ENCODE data around the gene CELF5. TPM values are rescaled to one million over a fixed set of nuclear protein-coding genes. Genes with fewer than 3 reads are reported as not detected.

Gene CELF5
- total RNA-seq, 1 donor from 2014 or later: 2.3 TPM

GRCh38 chr19:3193256-3194105, 31.0 kb upstream of the CELF5 start:
- no peaks in the 10 kb centered on the region for H3K9me3 Mint-ChIP-seq
- DNase-seq (ENCODE audit: low read depth, low spot score): no peak
- no peak for TF ChIP-seq CTCF (conservative IDR thresholded peaks at IDR 0.05)
- H3K4me1 Mint-ChIP-seq: no peaks in the 10 kb centered on the region
- H3K4me3 Mint-ChIP-seq: no peak overlapping the region
- peaks cover 4% of the 10 kb centered on the region for H3K36me3 Mint-ChIP-seq (ENCODE audit: low read depth)
- no peak overlapping the region for H3K27ac Mint-ChIP-seq (ENCODE audit: unreplicated experiment)
- H3K27me3 Mint-ChIP-seq (ENCODE audit: low read depth): no peaks in the 10 kb centered on the region

GRCh38 chr19:3194106-3195087, 30.1 kb upstream of the CELF5 start:
- Mint-ChIP-seq H3K27me3 (ENCODE audit: low read depth) (no peaks in the 10 kb centered on the region), H3K9me3 (no peaks in the 10 kb centered on the region), H3K4me3 (no peak overlapping the region), H3K4me1 (no peaks in the 10 kb centered on the region), H3K36me3 (ENCODE audit: low read depth) (peaks cover 4% of the 10 kb centered on the region), H3K27ac (ENCODE audit: unreplicated experiment) (no peak overlapping the region)
- TF ChIP-seq CTCF (conservative IDR thresholded peaks at IDR 0.05): no peak
- DNase-seq (ENCODE audit: low read depth, low spot score): no peak

- no peak for TF ChIP-seq CTCF (conservative IDR thresholded peaks at IDR 0.05)
- H3K9me3 Mint-ChIP-seq: no peaks in the 10 kb centered on the region
- H3K4me1 Mint-ChIP-seq: no peaks in the 10 kb centered on the region
These were observed 28.2 kb upstream of the CELF5 start for GRCh38 chr19:3196064-3196932.

GRCh38 chr19:3196933-3197205, 27.6 kb upstream of the CELF5 start:
- H3K4me3 Mint-ChIP-seq: no peak overlapping the region
- no peaks in the 10 kb centered on the region for H3K27me3 Mint-ChIP-seq (ENCODE audit: low read depth)
- H3K27ac Mint-ChIP-seq (ENCODE audit: unreplicated experiment): no peak overlapping the region

More at GRCh38 chr19:3196064-3196932, 28.2 kb upstream of the CELF5 start:
- no peak for DNase-seq (ENCODE audit: low read depth, low spot score)
- no peak overlapping the region for H3K4me3 Mint-ChIP-seq
- H3K36me3 Mint-ChIP-seq (ENCODE audit: low read depth): peaks cover 4% of the 10 kb centered on the region
- H3K27me3 Mint-ChIP-seq (ENCODE audit: low read depth): no peaks in the 10 kb centered on the region
- H3K27ac Mint-ChIP-seq (ENCODE audit: unreplicated experiment): no peak overlapping the region

More at GRCh38 chr19:3196933-3197205, 27.6 kb upstream of the CELF5 start:
- Mint-ChIP-seq H3K4me1 (no peaks in the 10 kb centered on the region), H3K36me3 (ENCODE audit: low read depth) (peaks cover 4% of the 10 kb centered on the region), H3K9me3 (no peaks in the 10 kb centered on the region)
- no peak for TF ChIP-seq CTCF (conservative IDR thresholded peaks at IDR 0.05)
- DNase-seq (ENCODE audit: low read depth, low spot score): no peak
